WTC11 (cell line): ENCODE measurements around the gene EHD1. TPM values are rescaled to one million over a fixed set of nuclear protein-coding genes. Genes with fewer than 3 reads are reported as not detected.

ENCODE experiments used
- ATAC-seq: fragments of 200-7000 bp; cut with Tn5 transposase; 2 replicates; pipeline ENCODE4 v1.10.0; 2021; ENCODE audit warnings: mild to moderate bottlenecking, moderate library complexity
- CTCF ChIA-PET: fragments of 300-600 bp; sonication (Branson Sonifier 250); formaldehyde crosslinking; loops from one replicate; lab custom pipeline; 2021; ENCODE audit warnings: antibody characterized with exemption; lab: Charles Lee
- POLR2A ChIA-PET: fragments of 350-600 bp; sonication (Branson Sonifier 250); formaldehyde crosslinking; loops from one replicate; lab custom pipeline; 2021; ENCODE audit warnings: antibody characterized with exemption; lab: Charles Lee
- DNase-seq: peaks from one replicate; pipeline ENCODE4 v3.0.0; 2021; ENCODE audit warnings: low spot score
- H3K27ac Mint-ChIP-seq: 2 replicates; pipeline ENCODE4 v1.8.0; 2021; ENCODE audit warnings: mixed read lengths
- H3K27me3 Mint-ChIP-seq: 2 replicates; pipeline ENCODE4 v1.8.0; 2021; ENCODE audit warnings: low read depth, mild to moderate bottlenecking, moderate library complexity, mixed read lengths
- H3K36me3 Mint-ChIP-seq: 2 replicates; pipeline ENCODE4 v1.8.0; 2021; ENCODE audit warnings: mixed read lengths
- H3K4me1 Mint-ChIP-seq: 2 replicates; pipeline ENCODE4 v1.8.0; 2022; ENCODE audit warnings: mixed read lengths
- H3K4me3 Mint-ChIP-seq: 2 replicates; pipeline ENCODE4 v1.8.0; 2021; ENCODE audit warnings: mild to moderate bottlenecking, moderate library complexity, mixed read lengths
- H3K9me3 Mint-ChIP-seq: 2 replicates; pipeline ENCODE4 v1.8.0; 2021; ENCODE audit warnings: mixed read lengths
- CDX4 ChIP-seq: fragments of 250-450 bp; sonication (Bioruptor Pico); IDR thresholded peaks from 2 replicates; pipeline ENCODE4 v1.9.0; 2021; ENCODE audit warnings: moderate library complexity, mild to moderate bottlenecking, inconsistent platforms, borderline replicate concordance
- ELF4 ChIP-seq: sonication (generic); formaldehyde crosslinking; IDR thresholded peaks from 2 replicates; pipeline ENCODE4 v1.8.1; 2022; ENCODE audit warnings: low read depth, mild to moderate bottlenecking, moderate library complexity, missing genetic modification reagents
- ESRRA ChIP-seq: sonication (generic); formaldehyde crosslinking; IDR thresholded peaks from 2 replicates; pipeline ENCODE4 v1.8.1; 2022; ENCODE audit warnings: mild to moderate bottlenecking, missing genetic modification reagents, borderline replicate concordance
- GRHL2 ChIP-seq: fragments of 250-450 bp; sonication (Bioruptor Pico); IDR thresholded peaks from 2 replicates; pipeline ENCODE4 v1.8.0; 2022; ENCODE audit warnings: mild to moderate bottlenecking, moderate library complexity; ENCODE audit not compliant: insufficient replicate concordance, severe bottlenecking
- JUN ChIP-seq: sonication (generic); formaldehyde crosslinking; IDR thresholded peaks from 2 replicates; pipeline ENCODE4 v1.8.0; 2023; ENCODE audit warnings: mild to moderate bottlenecking, missing genetic modification reagents
- MXD4 ChIP-seq: fragments of 250-450 bp; sonication (Bioruptor Pico); IDR thresholded peaks from 2 replicates; pipeline ENCODE4 v1.8.0; 2021; ENCODE audit warnings: mild to moderate bottlenecking, moderate library complexity, borderline replicate concordance
- MYBL2 ChIP-seq: sonication (generic); formaldehyde crosslinking; IDR thresholded peaks from 2 replicates; pipeline ENCODE4 v1.8.1; 2023; ENCODE audit warnings: mild to moderate bottlenecking, moderate library complexity, missing genetic modification reagents
- NR2C2 ChIP-seq: sonication (generic); formaldehyde crosslinking; IDR thresholded peaks from 2 replicates; pipeline ENCODE4 v1.8.0; 2022; ENCODE audit warnings: mild to moderate bottlenecking, missing genetic modification reagents
- SOX15 ChIP-seq: fragments of 250-450 bp; sonication (Bioruptor Pico); IDR thresholded peaks from 2 replicates; pipeline ENCODE4 v1.9.0; 2021; ENCODE audit warnings: mild to moderate bottlenecking
- SP1 ChIP-seq: sonication (generic); formaldehyde crosslinking; conservative IDR thresholded peaks from 2 replicates; pipeline ENCODE4 v1.8.1; 2022; ENCODE audit warnings: missing genetic modification reagents
- TEAD4 ChIP-seq: sonication (generic); formaldehyde crosslinking; IDR thresholded peaks from 2 replicates; pipeline ENCODE4 v1.8.0; 2022; ENCODE audit warnings: mild to moderate bottlenecking, missing genetic modification reagents
- ZMAT4 ChIP-seq: fragments of 250-450 bp; sonication (Bioruptor Pico); IDR thresholded peaks from 2 replicates; pipeline ENCODE4 v1.9.0; 2021; ENCODE audit warnings: mild to moderate bottlenecking
- ZNF219 ChIP-seq: sonication (generic); formaldehyde crosslinking; IDR thresholded peaks from 2 replicates; pipeline ENCODE4 v1.8.0; 2023; ENCODE audit warnings: missing genetic modification reagents, mild to moderate bottlenecking, borderline replicate concordance
- ZNF317 ChIP-seq: sonication (generic); formaldehyde crosslinking; IDR thresholded peaks from 2 replicates; pipeline ENCODE4 v1.8.1; 2023; ENCODE audit warnings: low read depth, mild to moderate bottlenecking, moderate library complexity, missing genetic modification reagents, borderline replicate concordance
- ZNF396 ChIP-seq: fragments of 250-450 bp; sonication (Bioruptor Pico); IDR thresholded peaks from 2 replicates; pipeline ENCODE4 v1.8.0; 2021; ENCODE audit warnings: mild to moderate bottlenecking, moderate library complexity, borderline replicate concordance
- ZNF423 ChIP-seq: fragments of 250-450 bp; sonication (Bioruptor Pico); IDR thresholded peaks from 2 replicates; pipeline ENCODE4 v2.1.2; 2022; ENCODE audit warnings: mild to moderate bottlenecking, moderate library complexity
- ZNF512 ChIP-seq: sonication (generic); formaldehyde crosslinking; IDR thresholded peaks from 2 replicates; pipeline ENCODE4 v1.8.1; 2022; ENCODE audit warnings: missing genetic modification reagents, borderline replicate concordance
- total RNA-seq: library from RNA; stranded (reverse); gene quantifications from 3 replicates; pipeline ENCODE4 v1.2.3, GENCODE V29; 2021
- TF ChIP-seq, protein P1 (sequence below): sonication (generic); formaldehyde crosslinking; IDR thresholded peaks from 2 replicates; pipeline ENCODE4 v1.8.0; 2023; ENCODE audit warnings: missing genetic modification reagents
- TF ChIP-seq, protein P2 (sequence below): sonication (generic); formaldehyde crosslinking; IDR thresholded peaks from 2 replicates; pipeline ENCODE4 v1.8.1; 2023; ENCODE audit warnings: mild to moderate bottlenecking, missing genetic modification reagents
- TF ChIP-seq, protein P3 (sequence below): fragments of 250-450 bp; sonication (Bioruptor Pico); IDR thresholded peaks from 2 replicates; pipeline ENCODE4 v1.8.0; 2021; ENCODE audit warnings: mild to moderate bottlenecking
- TF ChIP-seq, protein P4 (sequence below): sonication (generic); formaldehyde crosslinking; IDR thresholded peaks from 2 replicates; pipeline ENCODE4 v1.8.1; 2022; ENCODE audit warnings: mild to moderate bottlenecking, missing genetic modification reagents, moderate library complexity, borderline replicate concordance
- TF ChIP-seq, protein P5 (sequence below): sonication (generic); formaldehyde crosslinking; IDR thresholded peaks from 2 replicates; pipeline ENCODE4 v1.8.0; 2022; ENCODE audit warnings: mild to moderate bottlenecking, missing genetic modification reagents

EHD1 gene
- total RNA-seq, 1 experiment from 2014 or later = 38.1 TPM

DNA sequence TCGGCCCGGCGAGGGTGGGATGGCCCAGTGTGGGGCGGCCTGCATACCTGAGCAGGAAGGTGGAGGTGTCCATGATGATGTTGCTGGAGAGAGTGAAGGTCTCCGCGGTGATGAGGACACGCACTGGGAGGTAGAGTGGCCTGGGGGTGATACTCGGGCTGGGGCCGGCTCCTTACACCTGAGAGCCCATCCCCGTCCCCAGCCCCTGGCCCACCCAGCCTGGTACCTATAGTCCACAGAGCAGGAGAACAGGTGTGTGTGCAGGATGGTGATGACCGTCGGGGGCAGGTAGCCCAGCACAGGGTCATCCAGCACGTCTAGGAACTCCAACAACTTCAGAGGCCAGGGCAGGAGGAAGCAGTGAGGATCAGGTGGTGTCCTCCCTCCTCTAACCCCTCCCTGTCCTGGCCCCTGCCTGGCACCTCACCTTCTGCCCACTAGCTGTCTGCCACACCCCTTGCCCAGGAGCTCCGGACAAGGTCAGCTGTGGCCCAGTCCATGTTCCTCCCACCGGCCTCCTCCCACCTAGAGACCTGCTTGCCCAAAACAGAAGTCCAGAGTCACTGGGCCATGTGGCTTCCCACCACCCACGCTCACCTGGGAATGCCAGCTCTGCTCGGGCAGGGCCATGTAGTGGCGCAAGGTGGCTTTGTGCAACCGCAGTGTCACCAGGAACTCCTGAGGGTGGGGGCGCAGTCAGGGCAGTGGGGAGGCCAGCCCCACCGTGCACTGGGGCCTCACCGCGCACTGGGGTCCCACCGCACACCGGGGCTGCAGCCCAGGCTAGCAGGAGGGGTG lies 27.3 kb upstream of the EHD1 start:
- Mint-ChIP-seq H3K27me3 (no peaks in the 10 kb centered on the region), H3K9me3 (no peaks in the 10 kb centered on the region), H3K36me3 (peaks cover 11% of the 10 kb centered on the region; the same call in 1 of the 2 replicates), H3K27ac (0 out of 2 replicates have a peak overlapping the region, but pooled peaks have one; percentile 32), H3K4me1 (no peaks in the 10 kb centered on the region), H3K4me3 (no peak overlapping the region)
- ATAC-seq = no peak
- TF ChIP-seq JUN (CRISPR knock-in tag) (no peak), ZNF317 (no peak), SOX15 (CRISPR knock-in tag) (no peak), CDX4 (no peak), ZNF396 (CRISPR knock-in tag) (no peak), ZMAT4 (no peak), MXD4 (CRISPR knock-in tag) (no peak), TEAD4 (CRISPR knock-in tag) (no peak)
- TF ChIP-seq, protein P1, sequence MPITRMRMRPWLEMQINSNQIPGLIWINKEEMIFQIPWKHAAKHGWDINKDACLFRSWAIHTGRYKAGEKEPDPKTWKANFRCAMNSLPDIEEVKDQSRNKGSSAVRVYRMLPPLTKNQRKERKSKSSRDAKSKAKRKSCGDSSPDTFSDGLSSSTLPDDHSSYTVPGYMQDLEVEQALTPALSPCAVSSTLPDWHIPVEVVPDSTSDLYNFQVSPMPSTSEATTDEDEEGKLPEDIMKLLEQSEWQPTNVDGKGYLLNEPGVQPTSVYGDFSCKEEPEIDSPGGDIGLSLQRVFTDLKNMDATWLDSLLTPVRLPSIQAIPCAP = no peak
- CTCF ChIA-PET = interaction anchor here (1.4 kb wide), 1 partner anchor 18 kb away, joined by 3 read pairs; no protein-coding TSS in a partner anchor
- POLR2A ChIA-PET = no interaction called here
- no peak for DNase-seq

GRCh38 chr11:64903291-64903833 lies 24.9 kb upstream of the EHD1 start:
- Mint-ChIP-seq H3K4me3 (no peak overlapping the region), H3K27ac (no peak overlapping the region), H3K4me1 (no peaks in the 10 kb centered on the region), H3K9me3 (no peaks in the 10 kb centered on the region), H3K36me3 (peaks cover 11% of the 10 kb centered on the region; the same call in 1 of the 2 replicates), H3K27me3 (no peaks in the 10 kb centered on the region)
- TF ChIP-seq, protein P2, sequence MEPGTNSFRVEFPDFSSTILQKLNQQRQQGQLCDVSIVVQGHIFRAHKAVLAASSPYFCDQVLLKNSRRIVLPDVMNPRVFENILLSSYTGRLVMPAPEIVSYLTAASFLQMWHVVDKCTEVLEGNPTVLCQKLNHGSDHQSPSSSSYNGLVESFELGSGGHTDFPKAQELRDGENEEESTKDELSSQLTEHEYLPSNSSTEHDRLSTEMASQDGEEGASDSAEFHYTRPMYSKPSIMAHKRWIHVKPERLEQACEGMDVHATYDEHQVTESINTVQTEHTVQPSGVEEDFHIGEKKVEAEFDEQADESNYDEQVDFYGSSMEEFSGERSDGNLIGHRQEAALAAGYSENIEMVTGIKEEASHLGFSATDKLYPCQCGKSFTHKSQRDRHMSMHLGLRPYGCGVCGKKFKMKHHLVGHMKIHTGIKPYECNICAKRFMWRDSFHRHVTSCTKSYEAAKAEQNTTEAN (CRISPR knock-in tag) = no peak
- no peak for TF ChIP-seq ZNF219 (CRISPR knock-in tag)
- no peak for TF ChIP-seq SOX15 (CRISPR knock-in tag)
- no peak for TF ChIP-seq GRHL2
- no peak for TF ChIP-seq MYBL2 (CRISPR knock-in tag)
- POLR2A ChIA-PET = no interaction called here
- CTCF ChIA-PET = interaction anchor here (1.1 kb wide), 1 partner anchor 15 kb away, joined by 6 read pairs; no protein-coding TSS in a partner anchor
- ATAC-seq (no peak), DNase-seq (no peak)

DNA sequence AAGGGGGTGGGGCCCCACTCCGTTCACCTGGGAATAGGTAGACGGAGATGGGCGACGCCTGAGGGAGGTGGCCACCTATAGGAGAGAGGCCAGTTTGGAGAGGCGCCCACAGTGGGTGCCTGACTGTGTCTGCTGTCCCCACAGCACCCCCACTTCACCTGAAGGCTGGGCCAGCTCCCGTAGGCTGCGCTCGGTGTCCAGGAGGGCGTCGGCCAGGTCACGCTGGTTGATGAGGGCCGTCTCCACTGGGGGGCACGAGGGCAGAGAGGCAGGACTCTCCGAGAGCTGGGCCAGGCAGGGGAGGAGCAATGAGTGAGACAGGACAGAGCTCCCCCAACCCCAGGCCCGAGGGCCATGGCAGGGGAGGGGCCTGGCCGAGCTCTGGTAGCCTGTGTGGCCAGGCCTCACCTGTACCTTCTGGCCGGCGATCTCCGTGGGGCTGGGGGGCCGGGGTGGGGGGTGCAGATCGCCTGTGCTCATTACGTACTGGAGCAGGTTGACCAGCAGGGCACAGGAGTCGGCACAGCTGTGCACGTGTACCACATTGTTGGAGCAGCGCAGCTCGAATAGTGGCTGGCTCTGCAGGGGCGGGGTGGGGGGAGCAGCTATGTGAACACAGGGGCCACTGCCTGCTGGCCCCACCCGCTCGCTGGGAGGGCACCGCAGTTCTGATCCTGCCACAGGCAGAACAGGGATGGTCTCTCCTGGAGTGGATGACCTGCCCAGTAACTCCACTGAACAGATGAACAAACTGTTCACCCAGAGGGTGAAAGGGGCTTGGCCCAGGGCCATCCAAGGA lies 23.9 kb upstream of the EHD1 start:
- Mint-ChIP-seq H3K27me3 (no peaks in the 10 kb centered on the region), H3K27ac (no peak overlapping the region), H3K4me1 (no peaks in the 10 kb centered on the region), H3K36me3 (peaks cover 6% of the 10 kb centered on the region; the same call in 1 of the 2 replicates), H3K9me3 (no peaks in the 10 kb centered on the region), H3K4me3 (no peak overlapping the region)
- CTCF ChIA-PET = interaction anchor here (1.1 kb wide), 1 partner anchor 14 kb away, joined by 4 read pairs; no protein-coding TSS in a partner anchor
- DNase-seq = no peak
- TF ChIP-seq, protein P3, sequence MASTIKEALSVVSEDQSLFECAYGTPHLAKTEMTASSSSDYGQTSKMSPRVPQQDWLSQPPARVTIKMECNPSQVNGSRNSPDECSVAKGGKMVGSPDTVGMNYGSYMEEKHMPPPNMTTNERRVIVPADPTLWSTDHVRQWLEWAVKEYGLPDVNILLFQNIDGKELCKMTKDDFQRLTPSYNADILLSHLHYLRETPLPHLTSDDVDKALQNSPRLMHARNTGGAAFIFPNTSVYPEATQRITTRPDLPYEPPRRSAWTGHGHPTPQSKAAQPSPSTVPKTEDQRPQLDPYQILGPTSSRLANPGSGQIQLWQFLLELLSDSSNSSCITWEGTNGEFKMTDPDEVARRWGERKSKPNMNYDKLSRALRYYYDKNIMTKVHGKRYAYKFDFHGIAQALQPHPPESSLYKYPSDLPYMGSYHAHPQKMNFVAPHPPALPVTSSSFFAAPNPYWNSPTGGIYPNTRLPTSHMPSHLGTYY = no peak
- TF ChIP-seq SP1 (no peak), ZNF219 (CRISPR knock-in tag) (no peak), ZNF423 (CRISPR knock-in tag) (no peak), ZNF512 (CRISPR knock-in tag) (no peak), ELF4 (CRISPR knock-in tag) (no peak), NR2C2 (no peak), ESRRA (no peak)
- TF ChIP-seq, protein P4, sequence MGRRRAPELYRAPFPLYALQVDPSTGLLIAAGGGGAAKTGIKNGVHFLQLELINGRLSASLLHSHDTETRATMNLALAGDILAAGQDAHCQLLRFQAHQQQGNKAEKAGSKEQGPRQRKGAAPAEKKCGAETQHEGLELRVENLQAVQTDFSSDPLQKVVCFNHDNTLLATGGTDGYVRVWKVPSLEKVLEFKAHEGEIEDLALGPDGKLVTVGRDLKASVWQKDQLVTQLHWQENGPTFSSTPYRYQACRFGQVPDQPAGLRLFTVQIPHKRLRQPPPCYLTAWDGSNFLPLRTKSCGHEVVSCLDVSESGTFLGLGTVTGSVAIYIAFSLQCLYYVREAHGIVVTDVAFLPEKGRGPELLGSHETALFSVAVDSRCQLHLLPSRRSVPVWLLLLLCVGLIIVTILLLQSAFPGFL (CRISPR knock-in tag) = no peak
- TF ChIP-seq, protein P5, sequence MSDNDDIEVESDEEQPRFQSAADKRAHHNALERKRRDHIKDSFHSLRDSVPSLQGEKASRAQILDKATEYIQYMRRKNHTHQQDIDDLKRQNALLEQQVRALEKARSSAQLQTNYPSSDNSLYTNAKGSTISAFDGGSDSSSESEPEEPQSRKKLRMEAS (CRISPR knock-in tag) = no peak
- peak; percentile 24; the same call in 1 of the 2 replicates for ATAC-seq
- POLR2A ChIA-PET = no interaction called here
